Smooth muscle cell (in vitro differentiated cells): Measurements from ENCODE around the gene TMEM81. TPM values are rescaled to one million over a fixed set of nuclear protein-coding genes. Genes with fewer than 3 reads are reported as not detected.

ENCODE experiments used
- DNase-seq: peaks from one replicate; lab custom pipeline; 2025; ENCODE audit not compliant: unreplicated experiment; lab: John Stamatoyannopoulos, UW
- H2AFZ ChIP-seq: fragments of 200-600 bp; sonication (generic); 2 replicates; pipeline ENCODE4 v1.6.0; 2016; ENCODE audit warnings: antibody characterized with exemption, low read depth, mild to moderate bottlenecking
- H3F3A ChIP-seq: fragments of 200-600 bp; sonication (generic); 2 replicates; pipeline ENCODE4 v1.6.0; 2017; ENCODE audit warnings: antibody characterized with exemption, low read depth
- H3K27ac ChIP-seq: fragments of 200-600 bp; sonication (generic); 2 replicates; pipeline ENCODE4 v1.5.1; 2016; ENCODE audit warnings: low read depth, mild to moderate bottlenecking
- H3K27me3 ChIP-seq: fragments of 200-600 bp; sonication (generic); 2 replicates; pipeline ENCODE4 v1.6.1; 2016; ENCODE audit warnings: low read depth, mild to moderate bottlenecking
- H3K36me3 ChIP-seq: fragments of 200-600 bp; sonication (generic); 2 replicates; pipeline ENCODE4 v1.5.1; 2016; ENCODE audit warnings: low read depth
- H3K4me1 ChIP-seq: fragments of 200-600 bp; sonication (generic); 2 replicates; pipeline ENCODE4 v1.5.1; 2016; ENCODE audit warnings: low read depth
- H3K4me2 ChIP-seq: fragments of 200-600 bp; sonication (generic); 2 replicates; pipeline ENCODE4 v1.6.0; 2016; ENCODE audit warnings: mild to moderate bottlenecking
- H3K4me3 ChIP-seq: fragments of 200-600 bp; sonication (generic); 2 replicates; pipeline ENCODE4 v1.5.1; 2016; ENCODE audit warnings: mild to moderate bottlenecking
- H3K79me2 ChIP-seq: fragments of 200-600 bp; sonication (generic); 2 replicates; pipeline ENCODE4 v1.6.0; 2016; ENCODE audit warnings: low read depth, mild to moderate bottlenecking
- H3K9ac ChIP-seq: fragments of 200-600 bp; sonication (generic); 2 replicates; pipeline ENCODE4 v1.6.0; 2016; ENCODE audit warnings: low read depth
- H3K9me3 ChIP-seq: fragments of 200-600 bp; sonication (generic); replicated peaks from 2 replicates; pipeline ENCODE4 v1.5.1; 2016; ENCODE audit warnings: low read depth
- H4K20me1 ChIP-seq: fragments of 200-600 bp; sonication (generic); 2 replicates; pipeline ENCODE4 v1.6.0; 2016; ENCODE audit warnings: low read depth
- WGBS: methylation state at CpG from one replicate; pipeline ENCODE4 v1.1.7; 2016; ENCODE audit warnings: low lambda C conversion rate; 5-methylcytosine and 5-hydroxymethylcytosine counted together
- polyA plus RNA-seq: library from polyadenylated mRNA; unstranded; fragments of >200 nt; fragmentation: Nextera tagmentation; extraction: Ambion mirVana; gene quantifications from 2 replicates; pipeline ENCODE4 v1.2.1, GENCODE V29; 2016
- total RNA-seq: library from RNA; depleted of rRNA; stranded (reverse); fragments of >200 nt; gene quantifications from 2 replicates; pipeline ENCODE4 v1.2.3, GENCODE V29; 2014
- TF ChIP-seq, protein P1 (sequence below): fragments of 200-600 bp; sonication (generic); IDR thresholded peaks from 2 replicates; pipeline ENCODE4 v1.5.1; 2017; ENCODE audit warnings: borderline replicate concordance, mild to moderate bottlenecking, antibody characterized with exemption; ENCODE audit not compliant: insufficient read depth, poor library complexity, severe bottlenecking

TMEM81 gene
- total and polyA plus RNA-seq, 2 experiments from 2014 or later, result 1.8 to 1.9 TPM

DNA sequence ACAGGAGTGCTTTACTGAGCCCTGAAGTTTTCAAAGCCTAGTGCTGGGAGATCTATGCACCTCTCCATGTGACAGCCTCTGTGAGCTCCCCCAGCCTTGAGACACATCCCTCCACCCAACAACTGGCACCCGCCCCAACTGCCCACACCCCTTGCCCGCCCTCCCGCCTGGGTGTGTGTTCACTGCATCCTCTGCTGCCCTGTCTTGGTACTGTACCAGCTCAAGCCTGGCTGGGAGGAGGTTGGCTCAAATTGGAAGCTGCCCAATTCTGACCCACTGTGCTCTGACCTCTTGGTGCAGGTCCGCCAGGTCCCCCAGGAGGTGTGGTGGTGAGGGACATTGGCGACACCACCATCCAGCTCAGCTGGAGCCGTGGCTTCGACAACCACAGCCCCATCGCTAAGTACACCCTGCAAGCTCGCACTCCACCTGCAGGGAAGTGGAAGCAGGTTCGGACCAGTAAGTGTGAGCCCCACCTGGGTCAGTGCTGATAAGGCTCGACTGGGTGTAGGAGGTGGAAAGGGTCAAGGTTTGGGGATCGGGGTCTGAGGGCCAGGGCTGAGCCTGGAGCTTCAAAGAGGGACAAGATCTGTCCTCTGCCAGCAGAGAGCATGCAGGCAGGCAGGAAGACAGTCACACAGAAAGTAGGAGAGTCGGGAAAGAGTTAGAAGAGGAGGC lies 18.0 kb downstream of the TMEM81 start:
- no peak overlapping the region for H3K4me3 ChIP-seq
- no peaks in the 10 kb centered on the region for H3K79me2 ChIP-seq
- no peak overlapping the region for H2AFZ ChIP-seq
- no peaks in the 10 kb centered on the region for H3K9me3 ChIP-seq
- H3K36me3 ChIP-seq, result no peaks in the 10 kb centered on the region
- no peaks in the 10 kb centered on the region for H3F3A ChIP-seq
- H3K27me3 ChIP-seq, result no peaks in the 10 kb centered on the region
- DNase-seq, result no peak
- TF ChIP-seq, protein P1, sequence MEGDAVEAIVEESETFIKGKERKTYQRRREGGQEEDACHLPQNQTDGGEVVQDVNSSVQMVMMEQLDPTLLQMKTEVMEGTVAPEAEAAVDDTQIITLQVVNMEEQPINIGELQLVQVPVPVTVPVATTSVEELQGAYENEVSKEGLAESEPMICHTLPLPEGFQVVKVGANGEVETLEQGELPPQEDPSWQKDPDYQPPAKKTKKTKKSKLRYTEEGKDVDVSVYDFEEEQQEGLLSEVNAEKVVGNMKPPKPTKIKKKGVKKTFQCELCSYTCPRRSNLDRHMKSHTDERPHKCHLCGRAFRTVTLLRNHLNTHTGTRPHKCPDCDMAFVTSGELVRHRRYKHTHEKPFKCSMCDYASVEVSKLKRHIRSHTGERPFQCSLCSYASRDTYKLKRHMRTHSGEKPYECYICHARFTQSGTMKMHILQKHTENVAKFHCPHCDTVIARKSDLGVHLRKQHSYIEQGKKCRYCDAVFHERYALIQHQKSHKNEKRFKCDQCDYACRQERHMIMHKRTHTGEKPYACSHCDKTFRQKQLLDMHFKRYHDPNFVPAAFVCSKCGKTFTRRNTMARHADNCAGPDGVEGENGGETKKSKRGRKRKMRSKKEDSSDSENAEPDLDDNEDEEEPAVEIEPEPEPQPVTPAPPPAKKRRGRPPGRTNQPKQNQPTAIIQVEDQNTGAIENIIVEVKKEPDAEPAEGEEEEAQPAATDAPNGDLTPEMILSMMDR, result peak; percentile 13
- H3K9ac ChIP-seq, result no peak overlapping the region
- no peak overlapping the region for H3K4me2 ChIP-seq
- H3K4me1 ChIP-seq, result no peaks in the 10 kb centered on the region
- H4K20me1 ChIP-seq, result no peaks in the 10 kb centered on the region
- WGBS, result 76% methylated on average over 13 of the region's 13 CpGs
- no peak overlapping the region for H3K27ac ChIP-seq

DNA sequence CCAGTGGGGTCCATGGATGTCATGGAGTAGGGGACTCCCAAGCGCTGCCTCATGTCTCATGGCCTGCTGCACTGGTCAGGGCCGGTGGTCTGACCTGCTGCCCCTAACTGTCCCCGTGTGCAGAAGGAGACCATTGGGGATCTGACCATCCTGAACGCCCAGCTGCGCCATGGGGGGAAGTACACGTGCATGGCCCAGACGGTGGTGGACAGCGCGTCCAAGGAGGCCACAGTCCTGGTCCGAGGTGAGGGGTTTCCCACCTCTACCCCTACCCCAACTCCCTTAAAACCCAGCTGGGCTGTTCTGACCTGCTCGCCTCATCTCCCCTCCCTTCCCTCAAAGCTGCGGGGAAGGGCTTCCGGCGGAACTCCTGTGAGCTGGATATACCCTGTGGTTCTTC lies 18.6 kb downstream of the TMEM81 start:
- no peaks in the 10 kb centered on the region for H3K27me3 ChIP-seq
- H4K20me1 ChIP-seq, result no peaks in the 10 kb centered on the region
- H2AFZ ChIP-seq, result no peak overlapping the region
- H3K27ac ChIP-seq, result no peak overlapping the region
- no peak overlapping the region for H3K4me2 ChIP-seq
- no peaks in the 10 kb centered on the region for H3K36me3 ChIP-seq
- H3F3A ChIP-seq, result no peaks in the 10 kb centered on the region
- no peak overlapping the region for H3K9ac ChIP-seq
- DNase-seq, result no peak
- no peaks in the 10 kb centered on the region for H3K4me1 ChIP-seq
- TF ChIP-seq, protein P1, result no peak
- 94% methylated on average over 14 of the region's 14 CpGs for whole genome bisulfite sequencing
- no peaks in the 10 kb centered on the region for H3K79me2 ChIP-seq
- no peak overlapping the region for H3K4me3 ChIP-seq
- H3K9me3 ChIP-seq, result no peaks in the 10 kb centered on the region

DNA sequence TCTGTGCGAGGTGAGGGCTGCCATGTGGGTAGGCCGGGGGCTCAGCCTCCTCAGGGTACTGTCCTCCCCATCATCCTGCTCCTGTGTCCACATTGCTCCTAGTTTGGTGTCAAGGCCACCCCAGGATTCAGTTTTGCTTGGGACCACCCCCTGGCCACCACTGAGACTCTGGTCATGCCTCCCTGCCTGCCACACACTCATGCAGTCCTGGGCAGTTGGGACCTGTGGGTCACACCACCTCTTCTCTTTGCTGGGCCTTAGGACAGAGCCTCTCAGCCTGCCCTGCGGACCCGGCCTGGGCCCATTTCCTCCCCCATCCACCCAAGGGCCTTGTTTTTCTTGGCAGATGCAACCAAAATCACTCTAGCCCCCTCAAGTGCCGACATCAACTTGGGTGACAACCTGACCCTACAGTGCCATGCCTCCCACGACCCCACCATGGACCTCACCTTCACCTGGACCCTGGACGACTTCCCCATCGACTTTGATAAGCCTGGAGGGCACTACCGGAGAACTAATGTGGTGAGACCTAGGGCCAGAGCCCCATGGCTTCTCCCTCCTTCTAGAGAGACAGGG lies 19.4 kb downstream of the TMEM81 start:
- H3K36me3 ChIP-seq, result no peaks in the 10 kb centered on the region
- no peak overlapping the region for H3K4me3 ChIP-seq
- TF ChIP-seq, protein P1, result no peak
- H2AFZ ChIP-seq, result no peak overlapping the region
- H3K9me3 ChIP-seq, result no peaks in the 10 kb centered on the region
- H3K79me2 ChIP-seq, result no peaks in the 10 kb centered on the region
- H3K27ac ChIP-seq, result no peak overlapping the region
- H3F3A ChIP-seq, result no peaks in the 10 kb centered on the region
- no peaks in the 10 kb centered on the region for H4K20me1 ChIP-seq
- whole genome bisulfite sequencing, result 94% methylated on average over 9 of the region's 9 CpGs
- H3K9ac ChIP-seq, result no peak overlapping the region
- no peak for DNase-seq
- H3K27me3 ChIP-seq, result no peaks in the 10 kb centered on the region
- H3K4me1 ChIP-seq, result no peaks in the 10 kb centered on the region
- H3K4me2 ChIP-seq, result no peak overlapping the region

DNA sequence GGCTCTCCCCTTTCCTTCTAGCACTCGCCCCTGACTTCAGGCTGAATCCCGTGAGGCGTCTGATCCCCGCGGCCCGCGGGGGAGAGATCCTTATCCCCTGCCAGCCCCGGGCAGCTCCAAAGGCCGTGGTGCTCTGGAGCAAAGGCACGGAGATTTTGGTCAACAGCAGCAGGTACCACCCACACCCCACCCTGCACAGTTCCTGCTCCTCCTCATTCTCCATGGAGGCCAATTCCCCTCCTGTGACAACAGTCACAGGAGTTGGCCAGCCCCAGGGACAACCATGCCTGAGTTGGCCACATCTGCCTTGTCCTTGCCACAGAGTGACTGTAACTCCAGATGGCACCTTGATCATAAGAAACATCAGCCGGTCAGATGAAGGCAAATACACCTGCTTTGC lies 20.0 kb downstream of the TMEM81 start:
- H3K9me3 ChIP-seq, result no peaks in the 10 kb centered on the region
- TF ChIP-seq, protein P1, result no peak
- H3K4me2 ChIP-seq, result no peak overlapping the region
- WGBS, result 91% methylated on average over 11 of the region's 11 CpGs
- H3K27me3 ChIP-seq, result no peaks in the 10 kb centered on the region
- H3K27ac ChIP-seq, result no peak overlapping the region
- H2AFZ ChIP-seq, result no peak overlapping the region
- no peaks in the 10 kb centered on the region for H3K79me2 ChIP-seq
- no peaks in the 10 kb centered on the region for H4K20me1 ChIP-seq
- no peaks in the 10 kb centered on the region for H3K4me1 ChIP-seq
- DNase-seq, result no peak
- no peaks in the 10 kb centered on the region for H3F3A ChIP-seq
- no peak overlapping the region for H3K4me3 ChIP-seq
- no peak overlapping the region for H3K9ac ChIP-seq
- no peaks in the 10 kb centered on the region for H3K36me3 ChIP-seq
